GM12878 (cell line): Measurements from ENCODE around the gene EIF1. TPM values are rescaled to one million over a fixed set of nuclear protein-coding genes. Genes with fewer than 3 reads are reported as not detected.

ENCODE experiments used
- ATF7 ChIP-seq: fragments of 450-650 bp; IDR thresholded peaks from 2 replicates; pipeline ENCODE4 v1.6.1; 2016; ENCODE audit warnings: low read depth, mild to moderate bottlenecking
- DPF2 ChIP-seq: fragments of 450-650 bp; IDR thresholded peaks from 2 replicates; pipeline ENCODE4 v1.6.1; 2017; ENCODE audit warnings: mild to moderate bottlenecking
- E4F1 ChIP-seq: fragments of 450-650 bp; IDR thresholded peaks from 2 replicates; pipeline ENCODE4 v1.6.1; 2018; ENCODE audit warnings: borderline replicate concordance, mild to moderate bottlenecking; ENCODE audit not compliant: partially characterized antibody
- MXI1 ChIP-seq: fragments of 150-350 bp; IDR thresholded peaks from 2 replicates; pipeline ENCODE4 v1.6.1; 2011; ENCODE audit warnings: low read depth, mild to moderate bottlenecking, inconsistent platforms, low read length, improper control_type of control experiment
- NFXL1 ChIP-seq: fragments of 450-650 bp; IDR thresholded peaks from 2 replicates; pipeline ENCODE4 v1.6.1; 2017; ENCODE audit warnings: antibody characterized with exemption, mild to moderate bottlenecking, borderline replicate concordance
- NR2C1 ChIP-seq: fragments of 450-650 bp; IDR thresholded peaks from 2 replicates; pipeline ENCODE4 v1.6.1; 2017; ENCODE audit warnings: antibody characterized with exemption, mild to moderate bottlenecking, moderate library complexity
- POLR2A ChIP-seq: IDR thresholded peaks from 2 replicates; pipeline ENCODE4 v1.6.1; 2011; ENCODE audit warnings: low read depth, mild to moderate bottlenecking, low read length
- POU2F2 ChIP-seq: IDR thresholded peaks from 3 replicates; pipeline ENCODE4 v1.6.1; 2011; ENCODE audit warnings: low read depth, mild to moderate bottlenecking, low read length, borderline replicate concordance
- RELA ChIP-seq: fragments of 450-650 bp; IDR thresholded peaks from 2 replicates; pipeline ENCODE4 v1.8.0; 2014; ENCODE audit warnings: borderline replicate concordance; ENCODE audit not compliant: partially characterized antibody
- RUNX3 ChIP-seq: IDR thresholded peaks from 2 replicates; pipeline ENCODE4 v1.6.1; 2012; ENCODE audit warnings: low read length, inconsistent platforms
- SIN3A ChIP-seq: IDR thresholded peaks from 2 replicates; pipeline ENCODE4 v1.6.1; 2012; ENCODE audit warnings: low read depth, low read length, improper control_type of control experiment
- SMAD1 ChIP-seq: fragments of 450-650 bp; IDR thresholded peaks from 2 replicates; pipeline ENCODE4 v1.6.1; 2018; ENCODE audit warnings: mild to moderate bottlenecking, low read depth; ENCODE audit not compliant: partially characterized antibody
- ZNF384 ChIP-seq: IDR thresholded peaks from 2 replicates; pipeline ENCODE4 v1.6.1; 2012; ENCODE audit warnings: low read depth, mild to moderate bottlenecking, low read length, improper control_type of control experiment, borderline replicate concordance
- ZNF687 ChIP-seq: fragments of 450-650 bp; IDR thresholded peaks from 2 replicates; pipeline ENCODE4 v1.6.1; 2017; ENCODE audit warnings: mild to moderate bottlenecking, moderate library complexity
- polyA plus RNA-seq, 11 experiments: library from polyadenylated mRNA; depleted of rRNA in 4 of 11; unstranded in 6 of 11; stranded (reverse) in 5 of 11; fragments of >200 nt; fragmentation: Nextera tagmentation in 4 of 11; fragmentation: Illumina TruSeq in 1 of 11; extraction: Ambion mirVana in 4 of 11; extraction: Trizol in 1 of 11; gene quantifications; 1 replicate in 1 of 11; 2 replicates in 10 of 11; pipeline versions ENCODE4 v1.2.1 to v1.2.3, GENCODE V29; 2011 to 2016; ENCODE audit warnings: inconsistent platforms in 2 of 11, missing spikeins in 2 of 11, low read depth in 1 of 11
- total RNA-seq, 4 experiments: library from RNA; depleted of rRNA in 3 of 4; stranded (reverse); fragments of >200 nt in 3 of 4; fragmentation: Illumina TruSeq in 1 of 4; extraction: Trizol in 1 of 4; gene quantifications; 2 replicates each; pipeline versions ENCODE4 v1.2.1 to v1.2.3, GENCODE V29; 2013 to 2021
- TF ChIP-seq, protein P1 (sequence below): fragments of 450-650 bp; conservative IDR thresholded peaks from 2 replicates; pipeline ENCODE4 v1.6.1; 2017; ENCODE audit warnings: mild to moderate bottlenecking, moderate library complexity

Gene EIF1
- total and polyA plus RNA-seq, 10 of the 15 experiments (the other 5 are each of a cell fraction or from before 2014, with no cell fraction given): 39.4 to 815 (median 480) TPM

DNA sequence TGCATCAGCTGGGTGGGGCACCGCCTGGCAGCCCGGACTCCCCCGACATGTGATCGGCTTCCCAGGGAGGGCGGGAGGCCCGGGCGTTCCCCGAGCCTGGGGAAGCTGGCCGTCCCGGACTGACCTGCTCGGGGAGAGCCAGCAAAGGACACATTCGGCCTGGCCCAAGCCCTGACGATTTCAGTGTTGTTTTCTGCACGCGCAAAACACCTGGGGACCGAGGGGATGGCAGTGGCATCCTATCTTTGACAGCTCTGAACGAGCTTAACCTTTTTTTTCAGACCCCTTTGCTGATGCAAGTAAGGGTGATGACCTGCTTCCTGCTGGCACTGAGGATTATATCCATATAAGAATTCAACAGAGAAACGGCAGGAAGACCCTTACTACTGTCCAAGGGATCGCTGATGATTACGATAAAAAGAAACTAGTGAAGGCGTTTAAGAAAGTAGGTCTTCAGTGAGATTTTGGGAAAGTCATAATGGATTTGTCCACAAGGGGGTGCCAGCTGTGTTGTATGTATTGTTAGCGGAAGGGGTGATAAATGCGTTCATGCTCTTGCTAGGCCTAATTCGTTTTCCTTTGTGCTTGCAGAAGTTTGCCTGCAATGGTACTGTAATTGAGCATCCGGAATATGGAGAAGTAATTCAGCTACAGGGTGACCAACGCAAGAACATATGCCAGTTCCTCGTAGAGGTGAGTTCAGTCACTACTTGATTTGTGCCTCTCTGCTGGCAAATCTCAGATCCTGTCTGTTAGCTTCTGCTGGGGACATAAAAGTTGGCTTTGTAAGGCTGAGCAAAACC lies 1.0 kb downstream of the EIF1 start (continued):
- TF ChIP-seq E4F1 (no peak), MXI1 (0 out of 2 replicates have a peak, but pooled peaks have one; percentile 88), RUNX3 (peak; percentile 6; the same call in 1 of the 2 replicates), SMAD1 (no peak), ATF7 (no peak), SIN3A (peak; percentile 58; the same call in 1 of the 2 replicates), ZNF384 (no peak), POU2F2 (no peak; the same call in 2 of the 3 replicates), NFXL1 (no peak), NR2C1 (no peak), POLR2A (no peak), ZNF687 (0 out of 2 replicates have a peak, but pooled peaks have one; percentile 27), DPF2 (no peak), RELA (no peak)
- TF ChIP-seq, protein P1, sequence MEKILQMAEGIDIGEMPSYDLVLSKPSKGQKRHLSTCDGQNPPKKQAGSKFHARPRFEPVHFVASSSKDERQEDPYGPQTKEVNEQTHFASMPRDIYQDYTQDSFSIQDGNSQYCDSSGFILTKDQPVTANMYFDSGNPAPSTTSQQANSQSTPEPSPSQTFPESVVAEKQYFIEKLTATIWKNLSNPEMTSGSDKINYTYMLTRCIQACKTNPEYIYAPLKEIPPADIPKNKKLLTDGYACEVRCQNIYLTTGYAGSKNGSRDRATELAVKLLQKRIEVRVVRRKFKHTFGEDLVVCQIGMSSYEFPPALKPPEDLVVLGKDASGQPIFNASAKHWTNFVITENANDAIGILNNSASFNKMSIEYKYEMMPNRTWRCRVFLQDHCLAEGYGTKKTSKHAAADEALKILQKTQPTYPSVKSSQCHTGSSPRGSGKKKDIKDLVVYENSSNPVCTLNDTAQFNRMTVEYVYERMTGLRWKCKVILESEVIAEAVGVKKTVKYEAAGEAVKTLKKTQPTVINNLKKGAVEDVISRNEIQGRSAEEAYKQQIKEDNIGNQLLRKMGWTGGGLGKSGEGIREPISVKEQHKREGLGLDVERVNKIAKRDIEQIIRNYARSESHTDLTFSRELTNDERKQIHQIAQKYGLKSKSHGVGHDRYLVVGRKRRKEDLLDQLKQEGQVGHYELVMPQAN: peak; percentile 72
